HG02588 (cell line): ENCODE measurements around the gene ARHGAP33.
"Not testable (repeated sequence)": the region's sequence is repeated elsewhere in the genome, so short reads cannot be mapped to it uniquely, and the experiment has no call there.

ENCODE experiments used
- ATAC-seq: cut with Tn5 transposase; IDR thresholded peaks from one replicate; pipeline ENCODE4 v1.9.1; 2021; ENCODE audit warnings: mild to moderate bottlenecking, moderate library complexity; ENCODE audit not compliant: unreplicated experiment

The ARHGAP33 gene

GRCh38 chr19:35792888-35793287, 17.5 kb downstream of the ARHGAP33 start:
- no peak for ATAC-seq

GRCh38 chr19:35793381-35794165, 18.2 kb downstream of the ARHGAP33 start:
- ATAC-seq = no peak

- ATAC-seq = not testable (repeated sequence)
Measured at GRCh38 chr19:35795564-35795963, 20.2 kb downstream of the ARHGAP33 start.

- ATAC-seq = no peak
Measured at GRCh38 chr19:35796645-35797542, 21.5 kb downstream of the ARHGAP33 start.

GRCh38 chr19:35797663-35798062, 22.3 kb downstream of the ARHGAP33 start:
- no peak for ATAC-seq

GRCh38 chr19:35801828-35802227, 26.5 kb downstream of the ARHGAP33 start:
- ATAC-seq = no peak

GRCh38 chr19:35805526-35806102, 30.2 kb downstream of the ARHGAP33 start:
- no peak for ATAC-seq

- no peak for ATAC-seq
Measured at GRCh38 chr19:35806597-35806996, 31.2 kb downstream of the ARHGAP33 start.

GRCh38 chr19:35807633-35808032, 32.3 kb downstream of the ARHGAP33 start:
- no peak for ATAC-seq

GRCh38 chr19:35811317-35812219, 36.2 kb downstream of the ARHGAP33 start:
- ATAC-seq = no peak

- no peak for ATAC-seq
Measured at GRCh38 chr19:35812220-35813042, 37.1 kb downstream of the ARHGAP33 start, which contains the start of gene PRODH2. TSS of gene PRODH2 (minus strand) at chr19:35812845. CDS start at chr19:35812805, 40 bp downstream.

- no peak for ATAC-seq
Measured at GRCh38 chr19:35813043-35813890, 37.9 kb downstream of the ARHGAP33 start.

- ATAC-seq = no peak
Measured at GRCh38 chr19:35816262-35816661, 40.9 kb downstream of the ARHGAP33 start.

- ATAC-seq = no peak
Measured at GRCh38 chr19:35816846-35817245, 41.5 kb downstream of the ARHGAP33 start.

GRCh38 chr19:35818445-35818844, 43.1 kb downstream of the ARHGAP33 start:
- no peak for ATAC-seq

GRCh38 chr19:35822579-35822978, 47.2 kb downstream of the ARHGAP33 start:
- no peak for ATAC-seq

- ATAC-seq = no peak
Measured at GRCh38 chr19:35824150-35824549, 48.8 kb downstream of the ARHGAP33 start.

GRCh38 chr19:35828692-35829301, 53.4 kb downstream of the ARHGAP33 start:
- no peak for ATAC-seq
